ENCODE data around the gene EXOC3L2. TPM values are rescaled to one million over a fixed set of nuclear protein-coding genes. Genes with fewer than 3 reads are reported as not detected.

EXOC3L2 gene
- total RNA-seq, 2 experiments from 2014 or later, result not detected

GRCh38 chr19:45217957-45218334 lies 27.3 kb downstream of the EXOC3L2 start:
- CTCF ChIA-PET, result no interaction called here
- DNase-seq, result no peak
- Mint-ChIP-seq H3K9me3 (no peaks in the 10 kb centered on the region), H3K27me3 (peaks cover 40% of the 10 kb centered on the region), H3K4me1 (ENCODE audit: low read depth) (no peaks in the 10 kb centered on the region), H3K4me3 (no peak overlapping the region), H3K36me3 (ENCODE audit: low read depth) (no peaks in the 10 kb centered on the region), H3K27ac (no peak overlapping the region)
- ATAC-seq, result no peak
- no peak for TF ChIP-seq CTCF (IDR thresholded peaks at IDR 0.05)
- intact Hi-C loops (cut with micrococcal nuclease), result no loop called here
- POLR2A ChIA-PET, result no interaction called here

- Mint-ChIP-seq H3K4me3 (no peak overlapping the region), H3K4me1 (ENCODE audit: low read depth) (no peaks in the 10 kb centered on the region), H3K27ac (no peak overlapping the region), H3K27me3 (peaks cover 37% of the 10 kb centered on the region), H3K9me3 (no peaks in the 10 kb centered on the region), H3K36me3 (ENCODE audit: low read depth) (no peaks in the 10 kb centered on the region)
- no peak for ATAC-seq
- intact Hi-C loops (cut with micrococcal nuclease), result no loop called here
- no peak for TF ChIP-seq CTCF (IDR thresholded peaks at IDR 0.05)
- ChIA-PET CTCF (interaction anchor here (1.3 kb wide), 1 partner anchor 31 kb away, joined by 5 read pairs; no protein-coding TSS in a partner anchor), POLR2A (interaction anchor here (0.9 kb wide), 1 partner anchor 425 kb away, joined by 3 read pairs; no protein-coding TSS in a partner anchor)
- no peak for DNase-seq
Measured at GRCh38 chr19:45217193-45217956, 27.8 kb downstream of the EXOC3L2 start.

GRCh38 chr19:45216667-45217066 lies 28.5 kb downstream of the EXOC3L2 start:
- CTCF ChIA-PET, result interaction anchor here (1.3 kb wide), 1 partner anchor 31 kb away, joined by 5 read pairs; no protein-coding TSS in a partner anchor
- Mint-ChIP-seq H3K36me3 (ENCODE audit: low read depth) (no peaks in the 10 kb centered on the region), H3K4me3 (no peak overlapping the region), H3K27ac (no peak overlapping the region), H3K9me3 (no peaks in the 10 kb centered on the region), H3K27me3 (peaks cover 37% of the 10 kb centered on the region), H3K4me1 (ENCODE audit: low read depth) (no peaks in the 10 kb centered on the region)
- ATAC-seq (no peak), DNase-seq (no peak)
- POLR2A ChIA-PET, result interaction anchor here (0.9 kb wide), 1 partner anchor 426 kb away, joined by 3 read pairs; no protein-coding TSS in a partner anchor
- no peak for TF ChIP-seq CTCF (IDR thresholded peaks at IDR 0.05)
- intact Hi-C loops (cut with micrococcal nuclease), result no loop called here

GRCh38 chr19:45215391-45216191 lies 29.6 kb downstream of the EXOC3L2 start:
- no peaks in the 10 kb centered on the region for H3K4me1 Mint-ChIP-seq (ENCODE audit: low read depth)
- ATAC-seq (no peak), DNase-seq (no peak)
- no peak for TF ChIP-seq CTCF (IDR thresholded peaks at IDR 0.05)
- H3K9me3 Mint-ChIP-seq, result no peaks in the 10 kb centered on the region
- no peak overlapping the region for H3K27ac Mint-ChIP-seq
- H3K27me3 Mint-ChIP-seq, result peaks cover 38% of the 10 kb centered on the region
- H3K4me3 Mint-ChIP-seq, result no peak overlapping the region
- ChIA-PET POLR2A (no interaction called here), CTCF (interaction anchor here (1.4 kb wide), 1 partner anchor 123 kb away, joined by 5 read pairs; no protein-coding TSS in a partner anchor)
- no peaks in the 10 kb centered on the region for H3K36me3 Mint-ChIP-seq (ENCODE audit: low read depth)
- intact Hi-C loops (cut with micrococcal nuclease), result no loop called here

GRCh38 chr19:45213031-45213430 lies 32.2 kb downstream of the EXOC3L2 start:
- Mint-ChIP-seq H3K9me3 (no peaks in the 10 kb centered on the region), H3K36me3 (ENCODE audit: low read depth) (no peaks in the 10 kb centered on the region), H3K4me3 (no peak overlapping the region), H3K27me3 (peaks cover 24% of the 10 kb centered on the region), H3K4me1 (ENCODE audit: low read depth) (no peaks in the 10 kb centered on the region), H3K27ac (no peak overlapping the region)
- intact Hi-C loops (cut with micrococcal nuclease), result no loop called here
- ChIA-PET POLR2A (no interaction called here), CTCF (no interaction called here)
- ATAC-seq (no peak), DNase-seq (no peak)
- TF ChIP-seq CTCF (IDR thresholded peaks at IDR 0.05), result no peak
